GM20000 (cell line): ENCODE data around the gene MYO16.

Source experiments
- DNase-seq: peaks from one replicate; pipeline ENCODE4 v3.0.0; 2012; ENCODE audit warnings: low spot score
- CTCF ChIP-seq: IDR thresholded peaks from 2 replicates; pipeline ENCODE4 v1.5.1; 2012; ENCODE audit warnings: mild to moderate bottlenecking, control low read depth; ENCODE audit errors: extremely low read depth, missing control alignments

MYO16 gene

DNA sequence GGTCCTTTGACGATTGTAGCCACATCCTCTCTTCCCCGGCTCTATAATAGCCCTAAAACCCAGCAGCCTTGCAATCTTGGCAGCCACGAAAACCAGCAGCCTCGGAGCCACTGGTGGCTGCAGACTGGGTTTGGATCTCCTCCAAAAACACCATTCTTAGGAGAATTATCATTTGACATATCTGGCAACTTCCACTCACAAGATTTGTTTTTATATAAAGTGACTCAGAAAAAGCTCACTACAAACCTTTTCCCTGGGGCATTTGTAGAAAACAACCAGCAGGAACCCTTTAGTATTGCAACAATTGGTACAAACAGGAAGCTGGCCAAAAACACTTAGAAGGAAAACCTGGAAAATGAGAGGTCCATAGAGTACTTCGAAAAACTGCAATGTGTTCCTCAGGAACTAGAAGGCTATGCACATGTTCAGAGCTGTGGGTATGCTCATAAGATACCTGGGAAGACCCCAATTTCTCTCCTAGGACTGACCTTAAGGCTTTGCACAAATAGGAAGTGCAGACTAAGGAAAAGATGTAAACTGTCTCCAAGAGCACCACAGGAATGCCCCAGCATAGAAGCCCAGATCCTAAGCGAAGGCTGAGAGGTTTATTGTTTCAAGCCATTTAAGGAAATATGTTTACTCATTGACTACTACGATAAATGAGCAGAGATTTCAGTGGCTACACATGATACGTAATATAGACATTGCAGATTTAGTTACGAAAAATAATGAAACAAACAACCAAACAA, 71.2 kb downstream of the MYO16 start:
- TF ChIP-seq CTCF, result no peak
- no peak for DNase-seq

- TF ChIP-seq CTCF, result no peak
- DNase-seq, result no peak
Measured at GRCh38 chr13:108702171-108702570, 72.8 kb downstream of the MYO16 start.

DNA sequence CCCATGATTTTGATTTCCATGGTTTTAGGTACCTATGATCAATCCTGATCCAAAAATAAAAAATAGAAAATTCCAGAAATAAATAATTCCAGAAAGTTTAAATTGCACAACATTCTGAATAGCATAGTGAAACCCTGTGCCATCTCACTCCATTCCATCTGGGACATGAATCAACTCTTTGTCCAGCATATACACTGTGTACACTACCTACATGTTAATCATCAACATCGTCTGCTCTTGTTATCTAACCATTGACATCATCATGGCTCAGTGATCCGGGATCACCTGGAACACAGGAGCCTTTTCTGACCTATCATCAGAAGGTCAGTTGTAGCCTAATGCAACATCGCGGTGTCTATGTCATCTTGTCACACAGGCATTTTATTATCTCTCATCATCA, 75.6 kb downstream of the MYO16 start:
- TF ChIP-seq CTCF, result no peak
- DNase-seq, result no peak

DNA sequence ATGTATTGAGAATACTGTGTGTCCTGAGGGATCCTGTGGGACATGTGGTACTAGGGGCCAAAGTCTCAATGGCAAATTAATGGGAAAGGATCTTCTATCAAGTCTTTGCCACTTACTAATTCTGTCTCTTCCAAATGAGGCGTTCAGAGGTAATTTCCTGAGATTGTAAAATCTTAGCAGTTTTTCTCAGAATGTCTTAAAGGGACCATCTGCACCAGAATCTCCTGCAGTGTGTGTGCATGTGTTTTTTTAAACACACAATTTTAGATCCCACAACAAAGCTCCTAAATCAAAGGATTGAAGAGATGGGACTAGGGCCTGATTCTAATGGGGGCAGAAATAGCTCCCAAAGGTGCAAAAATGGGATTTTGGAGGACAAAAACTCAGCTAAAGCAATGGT, 78.2 kb downstream of the MYO16 start:
- DNase-seq, result no peak
- TF ChIP-seq CTCF, result no peak

- TF ChIP-seq CTCF, result no peak
- no peak for DNase-seq
Measured at GRCh38 chr13:108708921-108709320, 79.5 kb downstream of the MYO16 start.

DNA sequence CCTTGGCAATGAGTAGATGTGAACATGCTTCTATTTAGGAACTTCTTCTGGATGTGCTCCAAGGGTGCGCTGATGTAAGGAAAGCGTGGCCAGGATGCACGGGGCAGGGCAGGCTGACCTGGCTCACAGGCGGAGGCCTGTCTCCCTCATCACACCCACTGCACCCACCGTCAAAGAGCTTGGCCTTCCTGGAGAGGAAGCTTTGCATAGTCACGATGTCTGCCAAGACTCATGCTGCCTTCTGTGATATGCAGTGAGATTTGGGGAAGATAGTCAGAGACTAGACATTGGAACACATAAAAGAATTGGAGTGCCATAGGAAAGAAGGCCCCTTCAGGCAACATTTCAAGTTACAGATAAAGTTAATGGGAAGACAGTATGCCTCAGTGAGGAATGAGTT, 82.0 kb downstream of the MYO16 start:
- DNase-seq, result no peak
- no peak for TF ChIP-seq CTCF

GRCh38 chr13:108725471-108725870, 96.1 kb downstream of the MYO16 start:
- TF ChIP-seq CTCF, result no peak
- no peak for DNase-seq
